ENCODE results near the gene CAPZB.

- no peak for TF ChIP-seq CTCF (IDR thresholded peaks at IDR 0.05)
- TF ChIP-seq MYC (IDR thresholded peaks at IDR 0.05; ENCODE audit: borderline replicate concordance, low read length) = no peak
- no peak for TF ChIP-seq MAFK (IDR thresholded peaks at IDR 0.05; ENCODE audit: partially characterized antibody)
- no peak for TF ChIP-seq RAD21 (conservative IDR thresholded peaks at IDR 0.05 in 1 of 2, IDR thresholded peaks at IDR 0.05 in 1 of 2)
- no peak for TF ChIP-seq ZFP36 (IDR thresholded peaks at IDR 0.05; ENCODE audit: borderline replicate concordance, partially characterized antibody)
- no peak for TF ChIP-seq KDM5A (IDR thresholded peaks at IDR 0.05)
- TF ChIP-seq CBX8 (IDR thresholded peaks at IDR 0.05) = no peak
- no peak for TF ChIP-seq GATA3 (IDR thresholded peaks at IDR 0.05; ENCODE audit: borderline replicate concordance)
- no peak for TF ChIP-seq RFX5 (IDR thresholded peaks at IDR 0.05)
- TF ChIP-seq ZNF302 (CRISPR knock-in tag; IDR thresholded peaks at IDR 0.05) = no peak
- TF ChIP-seq BHLHE40 (IDR thresholded peaks at IDR 0.05; ENCODE audit: low read depth, low read length) = no peak
These were observed 131.7 kb downstream of the CAPZB start for GRCh38 chr1:19353596-19353995.

Data from A549 (cell line).